MM.1S (cell line): ENCODE data around the gene GPX4.

Experiments used
- DNase-seq: peaks from one replicate; pipeline ENCODE4 v3.0.0-alpha.2; 2015
- H2AFZ ChIP-seq: fragments of 300-600 bp; sonication (generic); 2 replicates; pipeline ENCODE4 v1.6.0; 2016; ENCODE audit warnings: antibody characterized with exemption, low read length
- H3F3A ChIP-seq: fragments of 300-600 bp; sonication (generic); 2 replicates; pipeline ENCODE4 v1.6.1; 2016; ENCODE audit warnings: mild to moderate bottlenecking, antibody characterized with exemption, low read length, moderate library complexity, mixed read lengths; ENCODE audit not compliant: insufficient read depth
- H3K27ac ChIP-seq: fragments of 300-600 bp; sonication (generic); 2 replicates; pipeline ENCODE4 v1.5.1; 2016; ENCODE audit warnings: mild to moderate bottlenecking, low read length
- H3K27me3 ChIP-seq: fragments of 300-600 bp; sonication (generic); replicated peaks from 2 replicates; pipeline ENCODE4 v1.6.0; 2016; ENCODE audit warnings: low read length; ENCODE audit not compliant: insufficient read depth
- H3K36me3 ChIP-seq: fragments of 300-600 bp; sonication (generic); replicated peaks from 2 replicates; pipeline ENCODE4 v1.6.1; 2016; ENCODE audit warnings: mild to moderate bottlenecking, low read length, mixed read lengths; ENCODE audit not compliant: insufficient read depth
- H3K4me1 ChIP-seq: fragments of 300-600 bp; sonication (generic); 2 replicates; pipeline ENCODE4 v1.6.1; 2016; ENCODE audit warnings: low read length, mixed read lengths
- H3K4me2 ChIP-seq: fragments of 300-600 bp; sonication (generic); 2 replicates; pipeline ENCODE4 v1.6.0; 2016; ENCODE audit warnings: low read depth, low read length
- H3K4me3 ChIP-seq: fragments of 300-600 bp; sonication (generic); 2 replicates; pipeline ENCODE4 v1.5.1; 2016; ENCODE audit warnings: low read length, mixed read lengths
- H3K79me2 ChIP-seq: fragments of 300-600 bp; sonication (generic); 2 replicates; pipeline ENCODE4 v1.6.1; 2016; ENCODE audit warnings: mixed run types, low read length, mixed read lengths
- H3K9ac ChIP-seq: fragments of 300-600 bp; sonication (generic); 2 replicates; pipeline ENCODE4 v1.6.1; 2016; ENCODE audit warnings: low read length, mixed read lengths
- H3K9me2 ChIP-seq: fragments of 300-600 bp; sonication (generic); replicated peaks from 2 replicates; pipeline ENCODE4 v1.6.1; 2016; ENCODE audit warnings: mild to moderate bottlenecking, low read length, mixed read lengths; ENCODE audit not compliant: insufficient read depth
- H3K9me3 ChIP-seq: fragments of 300-600 bp; sonication (generic); replicated peaks from 2 replicates; pipeline ENCODE4 v1.6.1; 2016; ENCODE audit warnings: mild to moderate bottlenecking, low read length, mixed read lengths; ENCODE audit not compliant: insufficient read depth
- H4K20me1 ChIP-seq: fragments of 300-600 bp; sonication (generic); 2 replicates; pipeline ENCODE4 v1.6.1; 2016; ENCODE audit warnings: mild to moderate bottlenecking, low read length, moderate library complexity, mixed read lengths; ENCODE audit not compliant: insufficient read depth
- CTCF ChIP-seq: fragments of 300-600 bp; sonication (generic); IDR thresholded peaks from 2 replicates; pipeline ENCODE4 v1.5.1; 2016; ENCODE audit warnings: antibody characterized with exemption, low read length, mixed read lengths
- EZH2 ChIP-seq: fragments of 300-600 bp; sonication (generic); optimal IDR thresholded peaks from 2 replicates; pipeline ENCODE3; 2017; ENCODE audit warnings: low read depth, mild to moderate bottlenecking, antibody characterized with exemption, low read length, mixed read lengths
- EZH2phosphoT487 ChIP-seq: fragments of 300-600 bp; sonication (generic); IDR thresholded peaks from 2 replicates; pipeline ENCODE4 v1.6.1; 2018; ENCODE audit warnings: antibody characterized with exemption, low read length

The GPX4 gene

GRCh38 chr19:1132552-1133383 lies 29.0 kb downstream of the GPX4 start:
- H3K9me3 ChIP-seq, result no peaks in the 10 kb centered on the region
- peaks cover 27% of the 10 kb centered on the region for H3F3A ChIP-seq
- peaks cover 30% of the 10 kb centered on the region; the same call in 1 of the 2 replicates for H3K4me1 ChIP-seq
- H3K79me2 ChIP-seq, result peaks cover 53% of the 10 kb centered on the region
- peak overlapping the region; percentile 100 for H3K4me2 ChIP-seq
- peak overlapping the region; percentile 72 for H3K4me3 ChIP-seq
- TF ChIP-seq EZH2phosphoT487, result no peak
- TF ChIP-seq CTCF, result no peak
- TF ChIP-seq EZH2, result no peak
- no peaks in the 10 kb centered on the region for H3K9me2 ChIP-seq
- peak; percentile 27 for DNase-seq
- H3K27me3 ChIP-seq, result no peaks in the 10 kb centered on the region
- no peaks in the 10 kb centered on the region for H3K36me3 ChIP-seq
- peak overlapping the region; percentile 76 for H3K9ac ChIP-seq
- H2AFZ ChIP-seq, result peak overlapping the region; percentile 42
- no peaks in the 10 kb centered on the region for H4K20me1 ChIP-seq
- H3K27ac ChIP-seq, result peak overlapping the region; percentile 83

GRCh38 chr19:1133471-1133929 lies 29.7 kb downstream of the GPX4 start:
- DNase-seq, result peak; percentile 94
- Histone ChIP-seq H3K4me3 (peak overlapping the region; percentile 72), H3K4me1 (peaks cover 30% of the 10 kb centered on the region; the same call in 1 of the 2 replicates), H3K79me2 (peaks cover 48% of the 10 kb centered on the region), H3K27me3 (no peaks in the 10 kb centered on the region), H3K9me2 (no peaks in the 10 kb centered on the region), H4K20me1 (no peaks in the 10 kb centered on the region), H3K9ac (peak overlapping the region; percentile 76), H2AFZ (peak overlapping the region; percentile 72), H3K27ac (peak overlapping the region; percentile 83), H3F3A (peaks cover 27% of the 10 kb centered on the region), H3K4me2 (peak overlapping the region; percentile 100), H3K36me3 (no peaks in the 10 kb centered on the region), H3K9me3 (no peaks in the 10 kb centered on the region)
- no peak for TF ChIP-seq CTCF
- TF ChIP-seq EZH2phosphoT487, result no peak
- TF ChIP-seq EZH2, result no peak

GRCh38 chr19:1134431-1134830 lies 30.6 kb downstream of the GPX4 start:
- H3K27me3 ChIP-seq, result no peaks in the 10 kb centered on the region
- TF ChIP-seq CTCF (no peak), EZH2 (no peak), EZH2phosphoT487 (no peak)
- no peaks in the 10 kb centered on the region for H3K36me3 ChIP-seq
- DNase-seq, result no peak
- H3K27ac ChIP-seq, result no peak overlapping the region
- H3K9ac ChIP-seq, result no peak overlapping the region
- no peaks in the 10 kb centered on the region for H4K20me1 ChIP-seq
- H3K9me3 ChIP-seq, result no peaks in the 10 kb centered on the region
- peaks cover 30% of the 10 kb centered on the region; the same call in 1 of the 2 replicates for H3K4me1 ChIP-seq
- H2AFZ ChIP-seq, result no peak overlapping the region
- H3K4me2 ChIP-seq, result no peak overlapping the region
- H3K9me2 ChIP-seq, result no peaks in the 10 kb centered on the region
- peaks cover 48% of the 10 kb centered on the region for H3K79me2 ChIP-seq
- H3K4me3 ChIP-seq, result no peak overlapping the region
- peaks cover 27% of the 10 kb centered on the region for H3F3A ChIP-seq
